ENCODE data around the gene GNMT.
"Not testable (repeated sequence)": the region's sequence is repeated elsewhere in the genome, so short reads cannot be mapped to it uniquely, and the experiment has no call there.

GNMT gene

DNA sequence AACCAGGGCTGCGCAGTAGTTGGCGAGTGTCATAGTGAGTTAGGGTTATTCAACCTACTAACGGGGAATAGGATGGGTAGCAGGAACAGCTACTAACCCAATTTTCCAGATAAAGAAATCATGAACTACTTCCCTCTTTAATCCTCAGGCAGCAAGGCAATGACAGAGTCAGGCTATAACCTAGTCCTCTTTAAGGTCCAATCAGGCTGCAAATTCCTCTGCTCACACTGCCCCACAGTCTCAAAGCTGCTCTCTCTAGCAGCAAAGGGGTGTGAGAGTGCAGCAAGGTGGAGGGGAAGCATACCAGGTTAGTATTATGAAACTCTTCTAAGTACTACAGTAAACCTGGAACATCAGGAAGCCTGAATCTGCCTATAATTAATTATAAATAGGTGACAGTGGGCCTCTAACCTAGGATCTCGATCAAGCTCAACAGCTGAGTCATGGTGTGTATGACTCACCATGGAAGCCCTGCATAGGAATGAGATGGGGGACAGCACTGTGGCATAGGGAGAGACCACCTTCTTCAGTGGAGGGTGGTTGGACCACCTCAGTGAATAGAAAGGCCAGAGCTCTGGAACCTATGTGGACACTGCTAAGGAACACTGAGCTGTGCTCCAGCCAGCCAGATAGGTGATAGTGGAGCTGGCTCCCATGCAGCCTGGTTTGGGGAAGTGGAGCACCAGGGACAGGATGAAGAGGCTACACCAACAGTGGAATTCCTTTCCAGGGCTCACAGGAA, 10.5 kb downstream of the GNMT start:
- no peak overlapping the region for H3K4me3 ChIP-seq (ENCODE audit: low read length)
- DNase-seq (ENCODE audit: low read depth, low spot score): no peak

DNA sequence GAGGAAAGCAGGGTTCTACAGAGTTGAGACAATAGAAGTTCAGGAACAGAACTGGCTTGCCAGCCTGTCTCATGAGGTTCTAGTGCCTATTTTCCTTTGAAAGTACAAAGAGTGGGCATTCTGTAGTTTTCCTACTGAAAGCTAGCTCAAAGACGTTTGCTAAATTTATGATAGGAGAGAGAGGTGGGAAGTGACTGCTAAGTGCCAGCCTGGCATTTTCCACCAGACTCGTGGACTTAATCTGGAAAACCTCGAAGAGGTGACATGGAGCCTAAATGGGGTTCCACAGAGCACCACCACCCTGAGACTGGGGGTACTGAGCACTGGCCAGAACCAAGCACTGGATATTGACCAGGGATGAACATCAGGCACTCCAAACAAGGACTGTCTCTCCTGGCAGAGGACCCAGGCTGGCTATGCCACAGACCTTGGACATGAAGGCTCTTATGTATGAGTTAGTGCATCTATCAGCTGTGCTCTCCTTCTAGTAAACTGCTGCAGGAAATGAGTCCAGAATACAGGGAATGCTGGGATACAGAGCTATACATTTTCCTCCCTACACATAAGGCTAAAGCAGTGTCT, 11.3 kb downstream of the GNMT start:
- no peak overlapping the region for H3K4me3 ChIP-seq (ENCODE audit: low read length)
- no peak for DNase-seq (ENCODE audit: low read depth, low spot score)

DNA sequence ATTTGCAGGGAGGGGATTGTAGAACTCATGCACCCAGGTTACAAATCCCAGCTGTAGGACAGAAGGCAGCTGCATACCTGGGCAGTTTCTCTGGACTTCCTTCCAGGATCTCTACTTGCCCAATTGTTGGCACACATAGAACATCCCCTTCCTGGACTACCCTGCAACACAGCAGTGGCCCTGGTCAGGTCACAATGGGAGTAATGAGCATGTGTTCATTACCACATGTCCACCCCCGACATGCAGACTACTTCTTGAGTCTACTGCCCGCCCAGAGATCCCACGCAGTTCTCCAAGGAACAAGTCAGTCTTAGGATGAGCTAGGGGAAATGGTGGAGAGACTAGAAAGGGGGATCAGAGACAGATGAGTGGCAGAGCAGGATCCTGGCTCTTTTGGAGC, 13.4 kb downstream of the GNMT start:
- no peak for DNase-seq (ENCODE audit: low read depth, low spot score)

DNA sequence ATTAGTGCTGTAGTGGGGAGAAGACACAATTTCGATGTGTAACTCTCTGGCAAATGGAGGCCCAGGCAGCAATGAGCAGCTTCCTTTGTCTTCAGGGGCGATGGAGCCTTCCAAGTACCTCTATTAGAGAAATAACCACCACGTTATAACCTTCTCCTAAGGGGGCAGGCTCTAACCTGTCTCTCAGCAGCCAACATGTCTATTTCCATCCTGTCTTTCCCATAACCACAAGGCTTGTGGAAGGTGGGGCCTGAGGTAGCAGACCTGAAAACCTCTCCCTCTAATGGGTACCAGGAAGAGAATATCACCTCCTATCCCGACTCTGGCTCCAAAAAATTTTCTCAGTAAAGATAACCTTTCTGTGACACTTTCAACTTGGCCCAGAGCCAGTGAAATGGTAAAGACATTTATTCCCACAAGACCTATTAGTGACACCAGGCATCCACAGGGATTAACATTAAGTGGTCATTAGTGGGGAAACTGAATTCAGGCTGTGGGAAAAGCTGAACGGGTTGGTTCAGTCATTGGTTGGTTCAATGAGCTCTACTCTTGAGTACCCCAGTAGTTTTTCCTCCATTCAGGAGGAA, 14.5 kb downstream of the GNMT start:
- no peak overlapping the region for H3K4me3 ChIP-seq (ENCODE audit: low read length)
- no peak for DNase-seq (ENCODE audit: low read depth, low spot score)

More for the DNA sequence above, 13.4 kb downstream of the GNMT start:
- no peak overlapping the region for H3K4me3 ChIP-seq (ENCODE audit: low read length)

DNA sequence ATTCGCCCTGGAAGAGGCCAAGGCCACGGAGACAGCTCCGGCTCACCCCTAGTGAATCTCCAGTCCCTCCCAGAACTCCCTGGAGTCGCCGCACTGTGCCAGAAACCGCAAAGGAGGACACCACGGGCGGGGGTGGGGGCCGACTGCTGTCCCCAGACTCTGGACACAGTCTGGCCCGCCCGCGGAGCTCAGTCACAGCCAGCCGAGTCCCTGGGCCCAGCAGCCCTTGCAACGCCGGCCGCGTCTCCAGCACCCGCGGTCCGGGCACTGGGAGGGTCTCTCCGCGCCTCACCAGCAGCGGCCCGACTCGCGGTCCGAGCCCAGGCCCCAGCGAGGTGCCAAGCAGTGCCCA, 17.9 kb downstream of the GNMT start:
- peak overlapping the region; percentile 84 for H3K4me3 ChIP-seq (ENCODE audit: low read length)
- DNase-seq (ENCODE audit: low read depth, low spot score): no peak

DNA sequence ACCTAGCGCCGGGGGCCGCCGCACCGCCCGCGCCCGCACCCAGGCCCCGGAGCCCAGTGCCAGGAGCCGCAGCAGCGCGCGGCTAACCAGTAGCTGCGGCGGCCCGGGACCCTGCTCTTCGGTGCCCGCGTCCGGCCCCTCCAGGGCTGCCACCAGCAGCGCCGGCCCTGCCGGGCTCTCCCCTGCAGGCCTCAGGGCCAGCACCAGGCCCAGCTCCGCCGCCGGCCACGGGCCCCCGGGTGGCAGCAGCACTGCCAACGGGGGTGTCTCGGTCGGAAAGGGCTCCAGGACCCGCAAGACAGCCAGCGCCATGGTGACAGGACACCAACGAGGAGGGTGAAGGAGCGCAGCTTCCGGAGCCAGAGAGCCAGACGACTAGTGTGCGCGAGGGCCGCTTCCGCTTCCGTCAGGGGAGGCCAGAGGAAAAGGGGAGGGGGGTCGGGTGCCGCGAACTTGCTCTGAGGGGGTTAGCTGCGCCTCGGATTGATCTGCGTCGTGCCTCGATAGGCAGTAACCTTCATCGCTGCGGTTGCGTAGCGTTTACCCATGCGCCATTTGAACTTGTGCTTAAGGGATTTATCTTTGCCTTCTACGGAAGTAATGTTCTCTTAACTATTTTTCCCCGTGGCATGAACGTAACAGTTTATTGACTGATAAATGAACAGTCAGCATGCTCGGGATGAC, 18.4 kb downstream of the GNMT start, which contains the start of gene PEX6:
TSS of gene PEX6 (minus strand) at position 343 of the 684 bp plus-strand sequence. CDS start at position 312, 31 bp downstream.
- DNase-seq (ENCODE audit: low read depth, low spot score): peak; percentile 97
- H3K4me3 ChIP-seq (ENCODE audit: low read length): peak within 1 kb of the TSS; percentile 84

DNA sequence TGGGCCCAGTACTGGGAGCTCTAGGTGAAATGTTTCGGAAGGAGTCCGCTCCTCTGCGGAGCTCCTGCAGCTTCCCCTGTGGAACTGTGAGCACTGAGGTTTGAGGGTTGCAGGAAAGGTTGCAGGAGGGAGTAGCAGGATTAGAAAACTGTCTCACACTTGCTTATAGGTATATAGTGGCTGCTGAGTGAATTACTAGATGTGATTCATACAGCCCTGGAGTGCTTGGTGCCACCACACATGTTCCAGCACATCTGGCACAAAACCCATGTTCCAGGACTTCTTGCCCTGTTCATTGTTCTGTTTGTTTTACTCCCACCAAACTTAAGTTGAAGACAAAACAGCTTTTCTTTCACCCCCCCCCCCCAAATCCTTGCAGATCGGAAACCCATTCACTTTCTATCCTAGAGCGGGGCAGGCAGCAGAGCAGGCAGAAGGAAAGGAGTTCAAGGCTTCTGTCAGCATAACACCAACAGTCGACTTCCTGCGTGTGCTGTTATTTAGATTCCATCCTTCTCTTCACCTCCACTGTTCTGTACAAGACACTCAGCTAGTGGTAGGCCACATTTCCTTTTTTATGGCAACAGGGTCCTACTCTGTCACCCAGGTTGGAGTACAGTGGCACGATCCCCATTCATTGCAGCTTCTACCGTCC, 19.1 kb downstream of the GNMT start:
- peak; percentile 42 for DNase-seq (ENCODE audit: low read depth, low spot score)
- H3K4me3 ChIP-seq (ENCODE audit: low read length): peak overlapping the region; percentile 84

DNA sequence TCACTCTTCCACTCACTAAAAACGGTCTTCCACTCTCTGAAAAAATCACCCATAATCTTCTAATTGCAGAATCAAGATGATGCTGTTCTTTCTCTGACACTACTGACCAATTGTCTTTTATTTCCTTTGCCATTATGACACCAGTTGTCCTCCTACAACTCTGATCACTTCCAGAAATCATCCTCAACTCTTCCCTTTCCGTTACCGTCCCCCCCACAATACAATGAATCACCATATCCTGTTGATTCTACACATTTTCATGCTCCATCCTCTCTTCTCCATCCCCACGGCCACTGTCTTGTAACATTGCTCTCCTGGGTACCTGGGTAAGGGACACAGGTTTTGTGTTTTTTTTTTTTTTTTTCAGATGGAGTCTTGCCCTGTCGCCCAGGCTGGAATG, 21.3 kb downstream of the GNMT start:
- DNase-seq (ENCODE audit: low read depth, low spot score): no peak
- no peak overlapping the region for H3K4me3 ChIP-seq (ENCODE audit: low read length)

DNA sequence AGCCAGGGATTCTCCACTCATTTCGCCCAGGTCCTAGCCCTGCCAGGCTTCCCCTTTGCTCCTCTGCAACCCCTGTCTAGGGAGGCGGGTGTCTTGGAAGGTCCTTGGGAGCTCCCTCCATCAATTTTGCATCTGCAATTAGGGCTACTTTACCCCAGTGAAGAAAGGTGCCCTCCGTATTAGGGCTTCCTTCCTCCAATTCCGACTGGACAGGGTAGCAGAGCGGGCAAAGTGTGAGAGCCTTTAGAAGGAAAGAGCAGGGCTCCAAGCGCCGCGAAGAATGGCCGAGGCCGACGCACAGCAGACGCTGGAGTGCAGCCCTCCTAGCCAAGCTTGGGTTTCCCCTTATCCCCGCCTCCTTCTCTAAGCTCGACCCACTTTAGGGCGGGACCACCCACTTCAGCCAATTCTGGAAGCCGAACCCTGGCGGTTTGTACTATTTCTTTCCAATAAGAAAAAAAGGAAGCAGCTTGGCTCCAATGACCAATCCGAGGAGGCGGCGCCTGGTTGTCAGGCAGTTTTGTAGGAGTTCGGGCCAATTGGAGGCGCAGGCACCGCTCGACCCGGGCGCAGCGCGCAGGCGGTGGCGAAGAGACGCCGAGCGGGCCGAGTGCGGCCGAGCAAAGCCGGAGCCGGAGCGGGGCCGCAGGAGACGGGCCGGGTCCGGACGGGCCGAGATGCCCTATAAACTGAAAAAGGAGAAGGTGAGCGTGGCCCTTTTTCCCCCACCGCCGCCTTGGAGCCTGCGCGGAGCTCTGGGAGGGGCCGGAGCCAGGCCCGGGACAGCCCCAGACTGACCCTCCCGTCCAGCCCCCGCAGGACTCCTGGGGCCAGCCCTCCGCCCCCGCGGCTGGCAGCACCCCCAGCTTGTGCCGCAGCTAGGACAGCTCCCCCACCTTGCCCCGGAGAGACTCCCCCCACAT, 23.7 kb downstream of the GNMT start, which contains the start of gene PPP2R5D:
TSS of gene PPP2R5D (plus strand) at position 570 of the 923 bp plus-strand sequence. CDS start at position 678, 108 bp downstream.
- peak within 1 kb of the TSS; percentile 80 for H3K4me3 ChIP-seq (ENCODE audit: low read length)
- DNase-seq (ENCODE audit: low read depth, low spot score): peak; percentile 99

DNA sequence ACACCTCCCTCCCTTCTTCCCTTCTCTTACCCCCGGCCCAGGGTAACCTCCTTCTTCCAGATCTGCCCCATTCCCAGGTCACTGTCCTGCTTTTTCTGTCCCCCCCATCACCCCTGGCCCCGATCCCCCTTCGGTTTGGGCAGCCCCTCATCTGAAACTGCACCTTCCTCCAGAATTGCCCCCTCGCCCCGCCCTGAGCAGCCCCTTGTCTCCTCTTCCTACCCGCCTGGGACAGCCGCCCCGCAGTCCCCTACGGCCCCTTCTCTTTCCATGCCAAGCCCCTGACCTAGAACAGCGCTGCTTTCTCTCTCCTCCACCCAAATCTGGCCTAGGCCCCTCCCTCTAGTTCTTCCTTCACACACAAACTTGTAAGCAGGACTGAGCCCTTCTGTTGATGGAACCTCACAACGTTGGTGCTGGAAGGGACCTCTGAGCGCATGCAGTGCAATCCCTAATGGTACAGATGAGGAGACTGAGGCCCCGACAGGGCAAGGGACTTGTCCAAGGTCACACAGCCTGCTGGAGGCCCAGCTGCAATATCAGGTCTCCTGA, 24.4 kb downstream of the GNMT start:
- peak overlapping the region; percentile 80 for H3K4me3 ChIP-seq (ENCODE audit: low read length)
- peak; percentile 23 for DNase-seq (ENCODE audit: low read depth, low spot score)

DNA sequence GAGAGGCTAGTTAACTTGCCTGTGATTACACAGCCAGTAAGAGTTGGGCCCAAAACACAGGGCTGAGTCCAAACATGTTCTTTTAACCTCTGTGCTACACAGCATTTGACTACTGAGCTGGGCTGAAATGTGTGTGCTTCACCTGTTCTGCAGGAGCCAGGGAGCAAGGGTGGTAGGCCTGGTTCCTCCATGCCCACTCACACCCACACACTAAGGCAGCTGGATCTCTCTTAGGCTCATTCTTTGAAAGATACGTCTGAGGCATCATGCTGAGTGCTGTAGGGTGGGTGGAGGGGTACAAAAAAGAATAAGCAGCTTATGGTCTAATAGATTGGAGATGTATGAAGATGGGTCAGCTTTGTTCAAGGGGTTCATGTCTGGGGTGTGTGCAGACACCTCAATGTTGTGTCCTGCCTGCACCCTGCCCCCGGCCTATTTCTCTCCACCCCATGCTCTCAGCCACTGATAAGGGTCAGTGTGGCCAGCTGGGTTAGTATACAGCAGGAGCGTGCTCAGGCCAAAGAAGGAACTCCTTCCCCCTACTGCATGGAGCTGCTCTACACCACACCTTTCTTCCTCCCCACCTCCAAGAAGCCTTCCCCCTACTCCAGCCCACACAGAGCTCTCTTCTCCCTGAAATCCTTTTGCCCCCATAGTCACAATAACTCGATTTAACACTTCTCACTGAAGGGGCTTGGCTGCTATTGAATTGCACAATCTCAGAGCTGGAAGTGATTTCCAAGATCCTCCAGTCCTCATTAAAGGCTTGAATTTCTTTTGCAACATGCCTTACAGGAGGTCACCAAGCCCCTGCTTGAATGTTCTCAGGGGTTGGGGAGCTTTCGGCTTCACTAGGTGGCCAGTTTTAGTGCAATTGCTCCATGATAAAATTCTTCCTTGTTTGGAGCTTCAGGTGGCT, 27.2 kb downstream of the GNMT start:
- no peak for DNase-seq (ENCODE audit: low read depth, low spot score)
- no peak overlapping the region for H3K4me3 ChIP-seq (ENCODE audit: low read length)

DNA sequence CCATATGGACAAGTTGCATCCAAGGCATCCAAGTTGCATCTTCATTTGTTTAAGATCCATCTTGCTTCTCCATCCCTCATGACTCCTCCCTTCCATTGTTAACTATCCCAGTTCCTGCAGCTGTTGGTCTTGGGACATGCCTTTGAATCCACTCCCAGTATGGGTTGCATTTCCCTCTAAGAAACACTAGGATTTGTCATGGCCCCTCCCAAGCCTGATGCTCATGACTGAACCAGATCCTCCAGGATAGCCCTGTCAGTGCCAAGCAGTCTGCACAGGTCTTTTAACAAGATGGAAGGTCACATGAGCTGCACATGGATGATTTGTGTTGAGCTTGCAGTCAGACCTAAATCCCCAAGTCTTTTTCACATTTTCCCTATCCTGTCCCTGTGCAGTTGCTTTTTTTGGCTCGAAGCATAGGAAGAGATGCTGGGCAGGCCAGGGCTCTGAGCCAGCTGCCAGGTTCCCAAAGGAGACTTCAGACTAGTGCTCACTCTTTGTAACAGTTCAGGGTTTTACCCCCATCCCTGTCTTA, 28.0 kb downstream of the GNMT start:
- no peak for DNase-seq (ENCODE audit: low read depth, low spot score)
- no peak overlapping the region for H3K4me3 ChIP-seq (ENCODE audit: low read length)

DNA sequence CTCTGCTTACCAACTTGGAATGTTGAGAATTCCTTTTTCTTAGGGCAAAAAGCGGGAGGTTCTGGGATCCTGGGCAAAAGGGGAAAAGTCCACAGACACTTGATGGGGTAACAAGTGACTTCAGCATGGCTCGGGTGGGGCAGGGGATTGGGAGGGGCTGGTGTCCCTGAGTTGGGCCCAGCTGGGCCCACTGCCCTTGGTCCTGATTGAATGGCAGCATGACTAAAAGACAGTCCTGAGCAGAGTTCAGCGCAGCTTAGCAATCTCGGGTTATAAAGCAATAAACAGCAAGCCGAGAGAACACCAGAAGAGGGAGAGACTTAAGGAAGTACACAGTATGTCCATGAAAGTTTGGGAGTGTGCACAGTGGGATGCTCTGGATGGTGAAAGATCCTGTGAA, 29.4 kb downstream of the GNMT start:
- DNase-seq (ENCODE audit: low read depth, low spot score): no peak
- H3K4me3 ChIP-seq (ENCODE audit: low read length): no peak overlapping the region

DNA sequence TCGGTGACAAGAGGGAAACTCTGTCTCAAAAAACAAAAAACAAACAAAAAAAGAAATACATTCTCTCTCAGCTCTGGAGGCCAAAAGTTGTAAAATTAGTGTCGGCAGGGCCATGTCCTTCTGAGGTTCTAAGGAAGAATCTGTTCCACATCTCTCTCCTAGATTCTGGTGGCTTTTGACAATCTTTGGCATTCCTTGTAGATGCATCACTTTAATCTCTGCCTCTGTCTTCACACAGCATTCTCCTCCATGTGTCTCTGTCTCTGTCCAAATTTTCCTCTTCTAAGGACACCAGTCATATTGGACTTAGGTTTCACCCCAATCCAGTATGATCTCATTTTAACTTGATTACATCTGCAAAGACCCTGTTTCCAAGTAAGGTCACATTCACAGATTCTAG, 32.9 kb downstream of the GNMT start:
- no peak for DNase-seq (ENCODE audit: low read depth, low spot score)
- no peak overlapping the region for H3K4me3 ChIP-seq (ENCODE audit: low read length)

DNA sequence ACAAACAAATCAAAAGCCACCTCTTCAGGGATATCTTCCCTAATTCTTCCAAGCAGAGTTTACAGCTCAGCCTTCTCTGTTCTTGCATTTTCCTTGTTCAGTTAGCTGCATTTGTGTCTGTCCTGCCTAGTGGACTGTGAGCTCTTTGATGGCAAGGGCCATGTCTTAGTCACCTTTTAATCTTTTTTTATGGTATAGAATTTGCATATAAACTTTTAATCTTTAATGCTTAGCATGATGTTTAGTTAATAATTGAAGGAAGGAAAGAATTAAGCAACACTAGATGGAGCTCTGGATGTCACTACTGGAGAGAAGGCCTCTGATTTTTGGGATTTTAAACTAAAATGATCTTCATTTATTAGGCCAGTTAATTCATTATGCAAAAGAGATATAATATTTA, 36.0 kb downstream of the GNMT start:
- no peak overlapping the region for H3K4me3 ChIP-seq (ENCODE audit: low read length)
- no peak for DNase-seq (ENCODE audit: low read depth, low spot score)

DNA sequence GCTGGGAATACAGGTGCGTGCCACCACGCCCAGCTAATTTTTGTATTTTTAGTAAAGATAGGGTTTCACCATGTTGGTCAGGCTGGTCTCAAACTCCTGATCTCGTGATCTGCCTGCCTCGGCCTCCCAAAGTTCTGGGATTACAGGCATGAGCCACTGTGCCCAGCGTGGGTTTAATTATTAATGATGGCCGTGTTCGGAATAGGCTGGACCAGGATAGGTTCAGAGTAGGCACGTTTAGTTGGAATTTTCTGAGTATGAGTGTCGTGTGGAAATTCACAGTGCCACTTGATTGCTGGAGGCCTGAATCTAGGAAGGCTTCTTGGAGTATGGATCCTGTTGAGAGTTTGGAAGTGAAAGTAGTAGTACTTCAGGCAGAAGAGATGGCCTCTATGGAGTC, 37.7 kb downstream of the GNMT start:
- H3K4me3 ChIP-seq (ENCODE audit: low read length); DNase-seq (ENCODE audit: low read depth, low spot score): not testable (repeated sequence)

DNA sequence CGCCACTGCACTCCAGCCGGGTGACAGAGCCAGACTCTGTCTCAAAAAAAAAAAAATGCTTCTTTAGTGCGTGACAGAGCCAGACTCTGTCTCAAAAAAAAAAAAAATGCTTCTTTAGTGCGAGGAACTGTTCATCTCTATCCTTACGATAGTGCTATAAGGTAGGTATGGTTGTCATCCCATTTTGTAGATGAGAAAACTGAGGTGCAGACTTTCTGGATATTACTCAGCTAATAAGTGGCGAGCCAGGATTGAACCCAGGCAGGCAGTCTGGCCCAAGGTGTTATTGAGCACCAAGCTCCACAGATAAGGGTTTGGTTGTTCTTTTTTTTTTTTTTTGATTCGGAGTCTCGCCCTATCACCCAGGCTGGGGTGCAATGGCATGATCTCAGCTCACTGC, 41.3 kb downstream of the GNMT start:
- no peak for DNase-seq (ENCODE audit: low read depth, low spot score)

More for the DNA sequence above, 41.3 kb downstream of the GNMT start:
- H3K4me3 ChIP-seq (ENCODE audit: low read length): no peak overlapping the region
